Panc1 (cell line): ENCODE results near the gene ZFP3.

Experiments used
- POLR2AphosphoS5 ChIP-seq: IDR thresholded peaks from 2 replicates; pipeline ENCODE4 v1.6.1; 2012; ENCODE audit warnings: mild to moderate bottlenecking, low read depth, low read length, moderate library complexity
- SIN3A ChIP-seq: IDR thresholded peaks from 2 replicates; pipeline ENCODE4 v1.6.1; 2012; ENCODE audit warnings: low read depth, mild to moderate bottlenecking, low read length, moderate library complexity, borderline replicate concordance; ENCODE audit not compliant: insufficient read depth
- TF ChIP-seq, protein P1 (sequence below): fragments of 450-650 bp; IDR thresholded peaks from 2 replicates; pipeline ENCODE4 v1.5.1; 2017; ENCODE audit warnings: mild to moderate bottlenecking
- TF ChIP-seq, protein P2 (sequence below), 2 experiments: IDR thresholded peaks; 2 replicates each; pipeline ENCODE4 v1.6.1; 2011 to 2012; ENCODE audit warnings: low read depth in 2 of 2, control low read depth in 1 of 2, low read length in 1 of 2, mild to moderate bottlenecking in 1 of 2, moderate library complexity in 1 of 2; ENCODE audit not compliant: insufficient read depth in 1 of 2

DNA sequence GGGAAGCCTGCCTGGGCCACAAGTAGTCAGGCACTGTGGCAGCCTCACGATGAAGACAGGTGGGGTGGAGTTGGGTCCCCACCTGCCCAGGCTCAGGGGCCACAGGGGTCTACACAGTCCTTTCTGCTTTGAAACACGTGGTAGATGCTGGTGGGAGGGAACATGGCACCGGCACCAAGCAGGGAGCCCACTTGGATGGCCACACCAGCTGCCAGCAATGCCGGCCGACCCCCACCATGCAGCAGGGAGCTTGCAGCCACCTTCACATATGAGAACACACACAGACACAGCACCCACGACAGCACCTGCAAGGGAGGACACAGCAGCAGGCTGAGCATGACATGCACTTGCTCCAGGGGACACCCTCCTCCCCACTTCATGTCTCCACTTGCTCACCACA is 45.4 kb upstream of the ZFP3 start:
- TF ChIP-seq, protein P1, sequence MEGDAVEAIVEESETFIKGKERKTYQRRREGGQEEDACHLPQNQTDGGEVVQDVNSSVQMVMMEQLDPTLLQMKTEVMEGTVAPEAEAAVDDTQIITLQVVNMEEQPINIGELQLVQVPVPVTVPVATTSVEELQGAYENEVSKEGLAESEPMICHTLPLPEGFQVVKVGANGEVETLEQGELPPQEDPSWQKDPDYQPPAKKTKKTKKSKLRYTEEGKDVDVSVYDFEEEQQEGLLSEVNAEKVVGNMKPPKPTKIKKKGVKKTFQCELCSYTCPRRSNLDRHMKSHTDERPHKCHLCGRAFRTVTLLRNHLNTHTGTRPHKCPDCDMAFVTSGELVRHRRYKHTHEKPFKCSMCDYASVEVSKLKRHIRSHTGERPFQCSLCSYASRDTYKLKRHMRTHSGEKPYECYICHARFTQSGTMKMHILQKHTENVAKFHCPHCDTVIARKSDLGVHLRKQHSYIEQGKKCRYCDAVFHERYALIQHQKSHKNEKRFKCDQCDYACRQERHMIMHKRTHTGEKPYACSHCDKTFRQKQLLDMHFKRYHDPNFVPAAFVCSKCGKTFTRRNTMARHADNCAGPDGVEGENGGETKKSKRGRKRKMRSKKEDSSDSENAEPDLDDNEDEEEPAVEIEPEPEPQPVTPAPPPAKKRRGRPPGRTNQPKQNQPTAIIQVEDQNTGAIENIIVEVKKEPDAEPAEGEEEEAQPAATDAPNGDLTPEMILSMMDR, result no peak
- no peak for TF ChIP-seq POLR2AphosphoS5
- TF ChIP-seq, protein P2, sequence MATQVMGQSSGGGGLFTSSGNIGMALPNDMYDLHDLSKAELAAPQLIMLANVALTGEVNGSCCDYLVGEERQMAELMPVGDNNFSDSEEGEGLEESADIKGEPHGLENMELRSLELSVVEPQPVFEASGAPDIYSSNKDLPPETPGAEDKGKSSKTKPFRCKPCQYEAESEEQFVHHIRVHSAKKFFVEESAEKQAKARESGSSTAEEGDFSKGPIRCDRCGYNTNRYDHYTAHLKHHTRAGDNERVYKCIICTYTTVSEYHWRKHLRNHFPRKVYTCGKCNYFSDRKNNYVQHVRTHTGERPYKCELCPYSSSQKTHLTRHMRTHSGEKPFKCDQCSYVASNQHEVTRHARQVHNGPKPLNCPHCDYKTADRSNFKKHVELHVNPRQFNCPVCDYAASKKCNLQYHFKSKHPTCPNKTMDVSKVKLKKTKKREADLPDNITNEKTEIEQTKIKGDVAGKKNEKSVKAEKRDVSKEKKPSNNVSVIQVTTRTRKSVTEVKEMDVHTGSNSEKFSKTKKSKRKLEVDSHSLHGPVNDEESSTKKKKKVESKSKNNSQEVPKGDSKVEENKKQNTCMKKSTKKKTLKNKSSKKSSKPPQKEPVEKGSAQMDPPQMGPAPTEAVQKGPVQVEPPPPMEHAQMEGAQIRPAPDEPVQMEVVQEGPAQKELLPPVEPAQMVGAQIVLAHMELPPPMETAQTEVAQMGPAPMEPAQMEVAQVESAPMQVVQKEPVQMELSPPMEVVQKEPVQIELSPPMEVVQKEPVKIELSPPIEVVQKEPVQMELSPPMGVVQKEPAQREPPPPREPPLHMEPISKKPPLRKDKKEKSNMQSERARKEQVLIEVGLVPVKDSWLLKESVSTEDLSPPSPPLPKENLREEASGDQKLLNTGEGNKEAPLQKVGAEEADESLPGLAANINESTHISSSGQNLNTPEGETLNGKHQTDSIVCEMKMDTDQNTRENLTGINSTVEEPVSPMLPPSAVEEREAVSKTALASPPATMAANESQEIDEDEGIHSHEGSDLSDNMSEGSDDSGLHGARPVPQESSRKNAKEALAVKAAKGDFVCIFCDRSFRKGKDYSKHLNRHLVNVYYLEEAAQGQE (IDR thresholded peaks at IDR 0.05; ENCODE audit: insufficient read depth in 1 of 2, low read depth in 2 of 2, low read length in 1 of 2), result no peak
- TF ChIP-seq SIN3A, result no peak
